Caco-2 (cell line): Measurements from ENCODE around the gene ARHGAP15. TPM values are rescaled to one million over a fixed set of nuclear protein-coding genes. Genes with fewer than 3 reads are reported as not detected.

Source experiments
- BruUV-seq: library from RNA; stranded (reverse); fragments of 400-500 nt; replicated peaks from 2 replicates; lab custom pipeline; 2021; lab: Mats Ljungman, UMichigan
- CTCF ChIA-PET: fragments of 300-600 bp; sonication (Branson Sonifier 250); formaldehyde crosslinking; loops from one replicate; lab custom pipeline; 2022; ENCODE audit warnings: antibody characterized with exemption; lab: Charles Lee
- POLR2A ChIA-PET: fragments of 300-600 bp; sonication (Branson Sonifier 250); formaldehyde crosslinking; loops from one replicate; lab custom pipeline; 2022; ENCODE audit warnings: antibody characterized with exemption; lab: Charles Lee
- DNase-seq, 2 experiments: peaks; one replicate each; pipeline versions ENCODE4 v3.0.0 to v3.0.0-alpha.2; 2020 to 2022
- H3K27me3 ChIP-seq: replicated peaks from 2 replicates; pipeline ENCODE4 v1.6.0; 2011; ENCODE audit warnings: low read length; ENCODE audit not compliant: control insufficient read depth, insufficient read depth
- H3K36me3 ChIP-seq: 2 replicates; pipeline ENCODE4 v1.5.1; 2011; ENCODE audit warnings: low read length; ENCODE audit not compliant: control insufficient read depth, insufficient read depth
- H3K4me1 ChIP-seq: fragments of 250-450 bp; sonication (Bioruptor Pico); 2 replicates; pipeline ENCODE4 v1.5.1; 2020; ENCODE audit warnings: mild to moderate bottlenecking
- H3K4me3 ChIP-seq: 2 replicates; pipeline ENCODE4 v1.5.1; 2011; ENCODE audit warnings: low read depth, mild to moderate bottlenecking, control low read depth, low read length
- H3K9me3 ChIP-seq: fragments of 250-450 bp; sonication (Bioruptor Pico); 2 replicates; pipeline ENCODE4 v1.5.1; 2020; ENCODE audit warnings: mild to moderate bottlenecking, moderate library complexity
- H3K27ac Mint-ChIP-seq: one replicate; pipeline ENCODE4 v1.8.0; 2022; ENCODE audit warnings: mixed read lengths; ENCODE audit not compliant: unreplicated experiment
- H3K27me3 Mint-ChIP-seq: one replicate; pipeline ENCODE4 v1.8.0; 2022; ENCODE audit warnings: mixed read lengths; ENCODE audit not compliant: insufficient read depth, unreplicated experiment
- H3K36me3 Mint-ChIP-seq: one replicate; pipeline ENCODE4 v1.8.0; 2022; ENCODE audit warnings: mild to moderate bottlenecking, mixed read lengths; ENCODE audit not compliant: insufficient read depth, unreplicated experiment
- H3K4me1 Mint-ChIP-seq: one replicate; pipeline ENCODE4 v1.8.0; 2022; ENCODE audit warnings: low read depth, mixed read lengths; ENCODE audit not compliant: unreplicated experiment
- H3K4me3 Mint-ChIP-seq: one replicate; pipeline ENCODE4 v1.8.0; 2022; ENCODE audit warnings: mild to moderate bottlenecking, moderate library complexity, mixed read lengths; ENCODE audit not compliant: unreplicated experiment
- H3K9me3 Mint-ChIP-seq: one replicate; pipeline ENCODE4 v1.8.0; 2022; ENCODE audit warnings: mixed read lengths; ENCODE audit not compliant: unreplicated experiment
- intact Hi-C: fragments of 100-400 bp; cut with micrococcal nuclease; formaldehyde crosslinking; loops from one replicate; pipeline ENCODE4 v1.10.0; 2022; ENCODE audit not compliant: unreplicated experiment
- total RNA-seq: library from RNA; stranded (reverse); gene quantifications from 2 replicates; pipeline ENCODE4 v1.2.3, GENCODE V29; 2022
- TF ChIP-seq, protein P1 (sequence below), 2 experiments: fragments of 200-600 bp in 1 of 2; IDR thresholded peaks; 1 replicate in 1 of 2; 2 replicates in 1 of 2; pipeline versions ENCODE4 v1.5.1 to v1.8.0; 2011 to 2022; ENCODE audit warnings: antibody characterized with exemption in 1 of 2, control low read depth in 1 of 2, inconsistent platforms in 1 of 2, low read depth in 1 of 2, low read length in 1 of 2, mild to moderate bottlenecking in 1 of 2, moderate library complexity in 1 of 2; ENCODE audit not compliant: insufficient read depth in 1 of 2, severe bottlenecking in 1 of 2, unreplicated experiment in 1 of 2

ARHGAP15 gene
- total RNA-seq, 1 experiment from 2014 or later, result not detected

- Mint-ChIP-seq H3K36me3 (no peaks in the 10 kb centered on the region), H3K27me3 (peaks cover 22% of the 10 kb centered on the region), H3K4me1 (no peaks in the 10 kb centered on the region), H3K27ac (no peak overlapping the region), H3K9me3 (no peaks in the 10 kb centered on the region), H3K4me3 (no peak overlapping the region)
- no peaks in the 10 kb centered on the region for H3K36me3 ChIP-seq
- intact Hi-C loops, result no loop called here
- no peaks in the 10 kb centered on the region for H3K9me3 ChIP-seq
- TF ChIP-seq, protein P1, sequence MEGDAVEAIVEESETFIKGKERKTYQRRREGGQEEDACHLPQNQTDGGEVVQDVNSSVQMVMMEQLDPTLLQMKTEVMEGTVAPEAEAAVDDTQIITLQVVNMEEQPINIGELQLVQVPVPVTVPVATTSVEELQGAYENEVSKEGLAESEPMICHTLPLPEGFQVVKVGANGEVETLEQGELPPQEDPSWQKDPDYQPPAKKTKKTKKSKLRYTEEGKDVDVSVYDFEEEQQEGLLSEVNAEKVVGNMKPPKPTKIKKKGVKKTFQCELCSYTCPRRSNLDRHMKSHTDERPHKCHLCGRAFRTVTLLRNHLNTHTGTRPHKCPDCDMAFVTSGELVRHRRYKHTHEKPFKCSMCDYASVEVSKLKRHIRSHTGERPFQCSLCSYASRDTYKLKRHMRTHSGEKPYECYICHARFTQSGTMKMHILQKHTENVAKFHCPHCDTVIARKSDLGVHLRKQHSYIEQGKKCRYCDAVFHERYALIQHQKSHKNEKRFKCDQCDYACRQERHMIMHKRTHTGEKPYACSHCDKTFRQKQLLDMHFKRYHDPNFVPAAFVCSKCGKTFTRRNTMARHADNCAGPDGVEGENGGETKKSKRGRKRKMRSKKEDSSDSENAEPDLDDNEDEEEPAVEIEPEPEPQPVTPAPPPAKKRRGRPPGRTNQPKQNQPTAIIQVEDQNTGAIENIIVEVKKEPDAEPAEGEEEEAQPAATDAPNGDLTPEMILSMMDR (IDR thresholded peaks at IDR 0.05; ENCODE audit: insufficient read depth in 1 of 2, low read depth in 1 of 2, low read length in 1 of 2, severe bottlenecking in 1 of 2, unreplicated experiment in 1 of 2), result no peak
- ChIA-PET POLR2A (no interaction called here), CTCF (no interaction called here)
- no TSS peak for BruUV-seq
- H3K4me3 ChIP-seq, result no peak overlapping the region
- no peaks in the 10 kb centered on the region for H3K27me3 ChIP-seq
- no peak for DNase-seq
- H3K4me1 ChIP-seq, result no peaks in the 10 kb centered on the region
Observed at GRCh38 chr2:143139835-143140393, 10.7 kb downstream of the ARHGAP15 start.

- H3K27me3 ChIP-seq, result no peaks in the 10 kb centered on the region
- intact Hi-C loops, result no loop called here
- no peaks in the 10 kb centered on the region for H3K4me1 ChIP-seq
- H3K9me3 ChIP-seq, result no peaks in the 10 kb centered on the region
- no TSS peak for BruUV-seq
- ChIA-PET POLR2A (no interaction called here), CTCF (no interaction called here)
- no peaks in the 10 kb centered on the region for H3K36me3 ChIP-seq
- no peaks in the 10 kb centered on the region for H3K9me3 Mint-ChIP-seq
- no peak overlapping the region for H3K4me3 Mint-ChIP-seq
- H3K36me3 Mint-ChIP-seq, result no peaks in the 10 kb centered on the region
- H3K4me1 Mint-ChIP-seq, result peaks cover 5% of the 10 kb centered on the region
- TF ChIP-seq, protein P1 (IDR thresholded peaks at IDR 0.05; ENCODE audit: insufficient read depth in 1 of 2, low read depth in 1 of 2, low read length in 1 of 2, severe bottlenecking in 1 of 2, unreplicated experiment in 1 of 2), result no peak
- H3K27ac Mint-ChIP-seq, result no peak overlapping the region
- no peak for DNase-seq
- H3K4me3 ChIP-seq, result no peak overlapping the region
- H3K27me3 Mint-ChIP-seq, result peaks cover 27% of the 10 kb centered on the region
Observed at GRCh38 chr2:143140864-143141661, 11.8 kb downstream of the ARHGAP15 start.

DNA sequence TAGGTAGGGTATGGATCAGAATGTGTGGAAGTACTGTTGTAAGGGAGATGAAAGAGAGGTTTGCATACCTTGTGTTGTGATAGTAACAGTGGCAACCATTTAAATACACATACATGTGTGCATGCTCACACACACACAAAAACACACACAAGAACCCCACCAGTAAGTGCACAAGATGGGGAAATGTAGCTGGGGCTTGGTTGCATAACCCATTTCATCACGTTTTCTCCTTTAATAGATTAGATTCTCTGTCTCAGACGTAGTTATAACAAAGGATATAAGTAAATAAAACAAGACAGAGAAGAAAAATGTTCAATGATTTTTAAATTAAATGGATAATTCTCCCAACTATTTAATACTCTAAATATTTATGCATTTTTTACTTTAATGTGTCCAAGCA, 13.4 kb downstream of the ARHGAP15 start:
- Histone ChIP-seq H3K27me3 (no peaks in the 10 kb centered on the region), H3K9me3 (no peaks in the 10 kb centered on the region), H3K4me1 (no peaks in the 10 kb centered on the region), H3K4me3 (no peak overlapping the region), H3K36me3 (no peaks in the 10 kb centered on the region)
- Mint-ChIP-seq H3K27me3 (peaks cover 31% of the 10 kb centered on the region), H3K4me1 (peaks cover 5% of the 10 kb centered on the region), H3K4me3 (no peak overlapping the region), H3K36me3 (no peaks in the 10 kb centered on the region), H3K27ac (no peak overlapping the region), H3K9me3 (no peaks in the 10 kb centered on the region)
- ChIA-PET POLR2A (no interaction called here), CTCF (no interaction called here)
- TF ChIP-seq, protein P1 (IDR thresholded peaks at IDR 0.05; ENCODE audit: insufficient read depth in 1 of 2, low read depth in 1 of 2, low read length in 1 of 2, severe bottlenecking in 1 of 2, unreplicated experiment in 1 of 2), result no peak
- intact Hi-C loops, result no loop called here
- no TSS peak for BruUV-seq
- DNase-seq, result no peak
